Astrocyte (in vitro differentiated cells and primary cell): ENCODE data around the gene TRIML1.

ENCODE experiments used
- CTCF ChIP-seq: IDR thresholded peaks from 2 replicates; pipeline ENCODE4 v1.5.1; 2011; ENCODE audit warnings: low read depth, mild to moderate bottlenecking, inconsistent platforms, low read length, moderate library complexity; ENCODE audit not compliant: insufficient read depth
- EZH2 ChIP-seq: IDR thresholded peaks from 2 replicates; pipeline ENCODE4 v1.6.1; 2012; ENCODE audit warnings: mild to moderate bottlenecking, low read length, inconsistent platforms; ENCODE audit not compliant: insufficient read depth

DNA sequence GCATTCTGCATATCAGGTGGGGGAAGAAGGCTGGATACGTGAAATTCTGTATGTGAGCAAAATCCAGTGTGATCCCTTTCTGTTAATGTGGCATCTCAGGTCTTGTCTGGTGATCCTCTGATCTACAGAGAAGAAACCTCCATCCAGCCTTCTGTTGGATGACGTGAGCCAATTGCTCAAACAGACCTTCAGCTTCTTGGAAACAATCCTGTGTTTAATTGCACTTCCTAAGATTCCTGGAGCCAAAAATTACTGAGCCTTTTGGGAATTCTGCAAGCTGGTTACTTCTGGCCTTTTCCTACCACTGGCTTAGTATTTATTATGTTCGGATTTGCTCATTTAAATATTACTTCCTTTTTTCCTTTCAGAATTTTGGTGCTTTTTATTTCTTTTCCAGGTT, 51.2 kb downstream of the TRIML1 start:
- TF ChIP-seq CTCF (no peak), EZH2 (no peak)
